KG1 (cell line): ENCODE measurements around the gene MTMR12.
"Not testable (repeated sequence)": the region's sequence is repeated elsewhere in the genome, so short reads cannot be mapped to it uniquely, and the experiment has no call there.

ENCODE experiments used
- DNase-seq: peaks from one replicate; lab custom pipeline; 2025; lab: John Stamatoyannopoulos, UW

Gene MTMR12

GRCh38 chr5:32325062-32325461 lies 12.3 kb upstream of the MTMR12 start:
- no peak for DNase-seq

DNA sequence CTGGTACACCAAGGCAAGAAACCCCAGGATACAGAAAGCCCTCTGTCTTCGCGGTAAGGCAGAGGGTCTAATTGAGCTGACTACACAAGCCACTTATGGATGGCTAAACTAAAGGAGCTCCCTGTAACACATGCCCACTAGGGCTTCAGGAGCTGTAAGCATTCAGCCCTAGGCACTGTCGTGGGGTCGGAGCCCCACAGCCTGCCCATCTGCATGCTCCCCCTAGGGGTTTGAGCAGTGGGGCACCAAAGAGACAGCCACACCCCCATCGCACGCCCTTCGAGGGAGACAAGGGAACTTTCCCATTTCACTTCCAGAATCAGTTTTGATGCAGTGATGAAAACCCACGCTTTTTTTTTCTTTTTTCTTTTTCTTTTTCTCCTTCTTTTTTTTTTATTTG lies 11.0 kb upstream of the MTMR12 start:
- no peak for DNase-seq

- no peak for DNase-seq
These were observed 10.1 kb upstream of the MTMR12 start for GRCh38 chr5:32322882-32323281.

DNA sequence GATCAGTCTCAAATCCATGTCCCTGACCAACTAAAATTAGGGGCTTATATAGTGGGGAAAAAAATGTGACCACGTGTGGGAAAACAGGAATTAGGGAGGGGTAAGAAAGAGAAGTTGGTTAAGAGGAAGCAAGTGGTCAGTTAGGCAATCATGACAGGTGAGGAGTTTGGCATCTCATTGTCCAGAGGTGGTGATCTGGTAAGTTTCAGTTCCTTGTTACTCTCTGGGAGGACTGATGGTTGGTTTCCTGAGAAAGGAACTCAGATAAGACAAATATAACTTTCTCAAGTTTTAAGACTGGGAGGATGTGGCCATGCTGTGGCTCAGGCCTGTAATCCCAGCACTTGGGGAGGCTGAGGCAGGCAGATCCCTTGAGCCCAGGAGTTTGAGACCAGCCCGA lies 9.0 kb upstream of the MTMR12 start:
- DNase-seq = not testable (repeated sequence)

GRCh38 chr5:32320576-32320975 lies 7.8 kb upstream of the MTMR12 start:
- no peak for DNase-seq

GRCh38 chr5:32319926-32320543 lies 7.3 kb upstream of the MTMR12 start:
- no peak for DNase-seq

DNA sequence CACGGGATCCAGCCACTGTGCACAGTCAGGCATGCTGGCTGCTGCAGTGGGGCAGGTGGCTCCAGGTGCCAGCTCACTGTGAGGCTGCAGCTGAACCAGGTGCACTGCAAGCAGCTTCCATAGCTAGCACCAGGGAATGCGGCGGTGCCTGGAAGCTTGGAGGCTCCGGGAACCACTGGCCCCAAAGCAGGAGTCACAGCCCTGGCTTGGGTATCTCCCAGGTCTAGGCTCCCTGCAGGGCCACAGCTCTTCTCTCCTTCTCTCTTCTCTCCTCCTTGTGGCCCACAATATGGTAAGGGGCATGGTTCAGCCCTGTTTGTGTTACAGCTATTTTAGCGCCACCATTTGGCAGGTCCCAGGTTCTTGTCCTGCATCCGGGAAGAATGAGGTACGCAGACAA lies 6.7 kb upstream of the MTMR12 start:
- no peak for DNase-seq

- no peak for DNase-seq
These were observed 4.3 kb upstream of the MTMR12 start for GRCh38 chr5:32317041-32317440.

DNA sequence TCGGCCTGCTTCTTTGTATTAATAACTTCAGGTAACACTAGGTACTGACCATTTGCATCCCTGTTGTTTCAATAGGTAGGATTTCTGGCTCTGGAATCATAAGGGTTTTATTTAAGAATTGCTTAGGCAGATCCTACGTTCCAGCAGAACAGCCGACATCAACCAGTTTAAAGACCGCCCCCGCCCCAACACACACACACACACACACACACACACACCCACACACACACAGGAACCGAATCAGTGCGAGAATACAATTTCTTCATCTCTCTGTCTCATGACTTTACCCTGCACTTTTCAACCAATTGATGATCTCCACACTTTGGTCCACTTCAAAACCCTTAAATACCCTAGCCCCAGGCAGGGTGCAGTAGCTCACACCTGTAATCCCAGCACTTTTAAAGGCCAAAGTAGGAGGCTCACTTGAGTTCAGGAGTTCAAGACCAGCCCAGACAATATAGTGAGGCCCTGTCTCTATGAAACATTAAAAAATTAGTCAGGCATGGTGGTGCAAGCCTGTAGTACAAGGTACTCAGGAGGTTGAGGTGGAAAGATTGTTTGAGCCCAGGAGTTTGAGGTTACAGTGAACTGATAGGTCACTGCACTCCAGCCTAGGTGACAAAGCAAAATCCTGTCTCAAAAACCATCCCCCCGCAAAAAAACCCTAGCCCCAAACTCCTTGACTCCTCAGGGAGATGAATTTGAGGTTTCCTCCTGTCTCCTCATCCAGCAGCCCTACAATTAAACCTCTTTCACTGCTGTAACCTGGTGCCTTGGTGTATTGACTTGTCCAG lies 2.7 kb upstream of the MTMR12 start:
- DNase-seq = no peak

- no peak for DNase-seq
These were observed 1.9 kb upstream of the MTMR12 start for GRCh38 chr5:32314658-32315057.

DNA sequence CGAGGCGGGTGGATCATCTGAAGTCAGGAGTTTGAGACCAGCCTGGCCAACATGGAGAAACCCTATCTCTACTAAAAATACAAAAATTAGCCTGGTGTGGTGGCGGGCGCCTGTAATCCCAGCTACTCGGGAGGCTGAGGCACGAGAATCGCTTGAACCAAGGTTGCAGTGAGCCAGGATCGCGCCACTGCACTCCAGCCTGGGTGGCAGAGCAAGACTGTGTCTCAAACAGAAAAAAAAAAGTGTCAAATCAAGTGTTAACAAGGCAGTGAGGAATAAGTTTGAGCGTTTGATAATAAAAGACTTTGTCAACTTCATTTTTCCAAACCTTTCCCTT lies 1.4 kb upstream of the MTMR12 start:
- not testable (repeated sequence) for DNase-seq

DNA sequence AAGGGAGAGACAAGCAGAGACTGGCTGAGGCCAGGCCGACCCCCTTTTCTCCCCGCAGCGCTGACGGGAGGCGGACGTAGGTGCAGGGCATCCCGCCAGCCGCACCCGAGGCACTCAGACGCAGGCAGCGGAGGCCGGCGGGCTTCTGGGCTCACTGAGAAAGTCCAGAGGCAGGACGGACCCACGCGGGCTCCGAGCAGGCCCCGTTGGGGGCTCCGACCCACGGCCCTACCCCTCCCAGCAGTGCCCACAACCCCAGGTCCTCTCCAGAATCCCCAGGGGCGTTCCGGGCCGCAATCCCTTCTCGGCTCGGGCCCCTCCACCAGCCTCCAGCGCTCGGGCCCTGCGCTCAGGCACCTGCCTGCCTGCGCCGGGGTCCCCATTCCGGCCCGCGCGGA lies 543 bp downstream of the MTMR12 start:
- no peak for DNase-seq

DNA sequence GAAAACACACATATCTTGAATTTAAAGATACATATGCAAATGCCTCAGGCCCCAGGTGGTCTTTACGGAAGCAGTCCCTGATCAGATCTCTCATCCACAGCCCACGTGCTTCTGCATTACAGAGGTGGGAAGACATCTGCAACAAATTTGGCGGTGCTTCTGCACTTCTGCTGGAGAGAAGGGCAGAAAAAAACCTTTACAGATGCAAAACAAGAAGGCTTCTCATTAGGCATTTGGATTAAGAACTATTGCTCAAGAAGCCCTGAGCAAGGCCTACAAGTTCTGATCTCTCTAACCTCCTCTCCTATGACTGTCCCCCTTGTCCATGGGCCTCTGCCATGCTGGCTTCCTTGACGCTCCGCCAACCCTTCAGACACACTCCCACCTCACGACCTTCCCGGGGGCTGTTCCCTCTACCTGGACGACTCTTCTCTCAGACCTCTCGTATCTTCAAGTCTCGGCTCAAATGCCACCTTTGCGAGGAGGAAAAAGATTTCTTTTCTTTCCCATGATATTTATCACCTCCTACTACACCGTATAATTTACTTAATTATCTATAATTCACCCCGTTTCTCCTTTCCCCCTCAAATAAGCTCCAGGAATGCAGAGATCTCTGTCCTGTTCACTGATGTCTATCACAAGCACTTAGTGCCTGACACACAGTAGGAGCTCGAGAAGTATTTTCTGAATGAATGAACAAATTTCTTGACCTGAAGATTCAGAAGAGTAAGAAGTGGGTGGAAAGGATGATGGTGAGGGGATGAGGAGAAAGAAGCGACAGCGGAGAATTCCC lies 1.1 kb downstream of the MTMR12 start:
- no peak for DNase-seq

DNA sequence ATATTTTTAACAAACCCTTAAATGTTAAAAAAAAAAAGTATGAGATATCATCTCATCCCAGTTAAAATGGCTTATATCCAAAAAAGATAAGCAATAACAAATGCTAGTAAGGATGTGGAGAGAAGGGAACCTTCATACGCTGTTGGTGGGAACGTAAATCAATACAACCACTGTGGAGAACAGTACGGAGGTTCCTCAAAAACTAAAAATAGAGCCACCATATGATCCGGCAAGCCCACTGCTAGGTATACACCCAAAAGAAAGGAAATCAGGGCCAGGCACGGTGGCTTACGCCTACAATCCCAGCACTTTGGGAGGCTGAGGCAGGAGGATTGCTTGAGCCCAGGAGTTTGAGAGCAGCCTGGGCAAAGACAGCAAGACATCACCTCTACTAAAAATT lies 3.0 kb downstream of the MTMR12 start:
- no peak for DNase-seq

- no peak for DNase-seq
These were observed 3.8 kb downstream of the MTMR12 start for GRCh38 chr5:32308946-32309345.

GRCh38 chr5:32307769-32308194 lies 5.0 kb downstream of the MTMR12 start:
- DNase-seq = no peak

GRCh38 chr5:32304622-32305021 lies 8.1 kb downstream of the MTMR12 start:
- DNase-seq = peak; percentile 27

- no peak for DNase-seq
These were observed 9.0 kb downstream of the MTMR12 start for GRCh38 chr5:32303755-32304120.

DNA sequence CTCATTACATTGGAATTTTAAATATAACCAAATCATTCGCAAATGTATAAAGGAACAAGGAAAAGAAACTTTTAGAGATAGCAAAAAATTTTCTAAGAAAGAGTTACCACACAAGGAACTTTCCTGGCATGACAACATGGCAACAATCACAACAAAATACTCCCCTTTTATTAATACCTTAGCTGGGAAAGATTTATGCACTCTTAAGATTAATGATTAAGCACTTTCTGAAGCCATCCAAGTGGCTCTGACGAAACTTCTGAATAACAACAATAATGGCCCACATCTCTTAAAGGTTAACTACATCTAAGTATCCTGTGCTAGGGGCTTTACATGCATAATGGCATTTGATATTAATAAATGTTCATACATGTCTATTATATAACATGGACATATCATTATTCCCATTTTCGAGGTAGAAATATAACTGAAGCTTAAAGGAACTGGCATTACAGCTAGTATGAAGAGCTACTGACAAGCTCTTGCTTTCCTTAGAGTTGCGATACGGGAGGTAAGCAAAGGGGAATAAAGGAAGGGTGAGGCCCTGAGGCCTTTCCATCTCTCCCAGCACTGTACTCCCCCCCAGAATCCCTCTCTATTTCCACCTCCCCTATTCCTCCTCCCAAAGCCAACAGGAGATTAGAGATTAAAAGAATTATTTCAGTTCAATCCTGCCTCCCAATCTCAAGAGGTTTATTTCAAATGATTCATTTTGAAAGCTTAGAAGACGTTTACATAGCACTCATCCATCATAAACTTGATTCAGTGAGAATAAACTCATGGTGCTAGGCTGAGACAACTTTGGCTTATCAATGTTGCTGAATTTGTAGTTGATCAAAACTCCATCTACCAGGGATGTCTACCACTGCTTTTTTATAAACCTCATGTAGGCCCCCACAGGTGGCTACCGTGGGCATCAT lies 9.6 kb downstream of the MTMR12 start:
- DNase-seq = no peak

- DNase-seq = no peak
These were observed 10.8 kb downstream of the MTMR12 start for GRCh38 chr5:32301891-32302290.

GRCh38 chr5:32299059-32299677 lies 13.6 kb downstream of the MTMR12 start:
- no peak for DNase-seq

DNA sequence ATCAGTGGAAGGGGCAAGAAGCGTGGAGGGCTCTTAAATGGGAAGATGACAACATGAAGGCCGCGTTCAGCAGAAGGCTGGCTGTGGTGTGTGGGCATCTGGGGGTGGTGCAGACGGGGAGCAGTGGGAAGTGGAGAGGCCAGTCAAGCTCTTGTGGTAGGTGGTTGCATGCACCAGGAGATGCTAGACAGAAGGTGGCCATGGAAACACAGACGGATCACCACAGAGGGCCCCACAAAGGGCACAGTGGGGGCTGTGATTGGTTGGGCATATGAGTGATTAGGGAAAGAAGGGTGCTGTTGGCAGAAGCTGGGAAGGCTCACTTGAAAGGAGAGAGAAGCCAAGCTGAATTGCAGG lies 14.7 kb downstream of the MTMR12 start:
- no peak for DNase-seq
